ENCODE data around the gene FMNL2.

FMNL2 gene

GRCh38 chr2:152546230-152546837 lies 211.4 kb downstream of the FMNL2 start:
- H4K20me1 ChIP-seq (ENCODE audit: insufficient read depth, low read length) = no peaks in the 10 kb centered on the region
- no peak overlapping the region for H3K4me3 ChIP-seq (ENCODE audit: low read depth in 1 of 2, low read length in 2 of 2)
- TF ChIP-seq, protein P1, sequence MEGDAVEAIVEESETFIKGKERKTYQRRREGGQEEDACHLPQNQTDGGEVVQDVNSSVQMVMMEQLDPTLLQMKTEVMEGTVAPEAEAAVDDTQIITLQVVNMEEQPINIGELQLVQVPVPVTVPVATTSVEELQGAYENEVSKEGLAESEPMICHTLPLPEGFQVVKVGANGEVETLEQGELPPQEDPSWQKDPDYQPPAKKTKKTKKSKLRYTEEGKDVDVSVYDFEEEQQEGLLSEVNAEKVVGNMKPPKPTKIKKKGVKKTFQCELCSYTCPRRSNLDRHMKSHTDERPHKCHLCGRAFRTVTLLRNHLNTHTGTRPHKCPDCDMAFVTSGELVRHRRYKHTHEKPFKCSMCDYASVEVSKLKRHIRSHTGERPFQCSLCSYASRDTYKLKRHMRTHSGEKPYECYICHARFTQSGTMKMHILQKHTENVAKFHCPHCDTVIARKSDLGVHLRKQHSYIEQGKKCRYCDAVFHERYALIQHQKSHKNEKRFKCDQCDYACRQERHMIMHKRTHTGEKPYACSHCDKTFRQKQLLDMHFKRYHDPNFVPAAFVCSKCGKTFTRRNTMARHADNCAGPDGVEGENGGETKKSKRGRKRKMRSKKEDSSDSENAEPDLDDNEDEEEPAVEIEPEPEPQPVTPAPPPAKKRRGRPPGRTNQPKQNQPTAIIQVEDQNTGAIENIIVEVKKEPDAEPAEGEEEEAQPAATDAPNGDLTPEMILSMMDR (IDR thresholded peaks at IDR 0.05; ENCODE audit: borderline replicate concordance, extremely low read depth, low read length, poor library complexity, severe bottlenecking) = no peak
- no peak for TF ChIP-seq EZH2 (IDR thresholded peaks at IDR 0.05; ENCODE audit: borderline replicate concordance, low read depth, low read length, severe bottlenecking)
- no peak overlapping the region for H3K4me2 ChIP-seq (ENCODE audit: insufficient read depth, low read length)
- ATAC-seq (ENCODE audit: insufficient read depth, low read depth) = no peak
- H3K79me2 ChIP-seq (ENCODE audit: insufficient read depth, low read length) = no peaks in the 10 kb centered on the region
- H2AFZ ChIP-seq (ENCODE audit: low read depth, low read length) = no peak overlapping the region
- no peaks in the 10 kb centered on the region for H3K4me1 ChIP-seq (ENCODE audit: insufficient read depth, low read length)
- H3K36me3 ChIP-seq (ENCODE audit: insufficient read depth, low read length) = no peaks in the 10 kb centered on the region
- DNase-seq = no peak
- no peak overlapping the region for H3K27ac ChIP-seq (ENCODE audit: low read length)
- H3K9me3 ChIP-seq (ENCODE audit: insufficient read depth, low read length, severe bottlenecking) = no peaks in the 10 kb centered on the region
- H3K27me3 ChIP-seq (ENCODE audit: insufficient read depth, low read length, poor library complexity) = no peaks in the 10 kb centered on the region
- H3K9ac ChIP-seq (ENCODE audit: low read depth, low read length) = no peak overlapping the region

DNA sequence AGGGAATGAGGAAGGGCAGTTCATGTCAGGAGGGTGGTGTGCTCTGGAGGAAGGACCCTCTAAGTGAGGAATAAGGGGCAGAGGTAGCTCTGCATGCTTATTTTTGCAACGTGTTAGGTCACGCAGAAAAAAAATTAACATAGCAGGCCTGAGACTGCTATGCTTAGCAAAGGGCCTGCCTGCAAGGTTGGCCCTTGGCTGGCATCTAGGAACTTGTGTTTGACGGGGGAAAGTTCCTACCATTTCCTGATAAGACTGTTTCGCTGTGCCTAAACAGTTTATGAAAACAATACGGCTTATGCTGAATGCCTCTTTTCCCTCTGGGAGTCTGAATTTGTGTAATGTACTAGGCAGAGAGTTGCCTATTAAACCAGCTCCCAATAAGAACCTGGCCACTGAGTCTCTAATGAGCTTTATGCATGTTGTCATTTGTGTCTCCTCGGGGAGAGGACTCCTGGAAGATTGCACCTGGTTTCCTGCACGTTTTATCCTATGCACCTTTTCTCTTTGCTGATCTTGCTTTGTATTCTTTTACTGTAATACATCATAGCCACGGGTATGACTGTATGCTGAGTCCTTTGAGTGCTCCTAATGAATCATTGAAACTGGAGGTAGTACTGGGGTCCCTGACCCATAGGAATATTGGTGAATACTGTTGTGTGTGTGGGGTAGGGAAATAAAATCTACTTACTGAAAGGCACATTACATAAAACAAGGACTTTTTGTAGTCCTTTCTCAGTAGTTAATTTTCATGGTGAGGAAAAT lies 213.3 kb downstream of the FMNL2 start:
- H3K4me2 ChIP-seq (ENCODE audit: insufficient read depth, low read length) = no peak overlapping the region
- H3K27me3 ChIP-seq (ENCODE audit: insufficient read depth, low read length, poor library complexity) = peaks cover 5% of the 10 kb centered on the region
- DNase-seq (no peak), ATAC-seq (ENCODE audit: insufficient read depth, low read depth) (no peak)
- no peak overlapping the region for H3K4me3 ChIP-seq (ENCODE audit: low read depth in 1 of 2, low read length in 2 of 2)
- no peak overlapping the region for H3K9ac ChIP-seq (ENCODE audit: low read depth, low read length)
- H2AFZ ChIP-seq (ENCODE audit: low read depth, low read length) = no peak overlapping the region
- no peaks in the 10 kb centered on the region for H3K36me3 ChIP-seq (ENCODE audit: insufficient read depth, low read length)
- H4K20me1 ChIP-seq (ENCODE audit: insufficient read depth, low read length) = no peaks in the 10 kb centered on the region
- no peak overlapping the region for H3K27ac ChIP-seq (ENCODE audit: low read length)
- H3K79me2 ChIP-seq (ENCODE audit: insufficient read depth, low read length) = no peaks in the 10 kb centered on the region
- TF ChIP-seq, protein P1 (IDR thresholded peaks at IDR 0.05; ENCODE audit: borderline replicate concordance, extremely low read depth, low read length, poor library complexity, severe bottlenecking) = no peak
- no peak for TF ChIP-seq EZH2 (IDR thresholded peaks at IDR 0.05; ENCODE audit: borderline replicate concordance, low read depth, low read length, severe bottlenecking)
- no peaks in the 10 kb centered on the region for H3K4me1 ChIP-seq (ENCODE audit: insufficient read depth, low read length)
- H3K9me3 ChIP-seq (ENCODE audit: insufficient read depth, low read length, severe bottlenecking) = no peaks in the 10 kb centered on the region

DNA sequence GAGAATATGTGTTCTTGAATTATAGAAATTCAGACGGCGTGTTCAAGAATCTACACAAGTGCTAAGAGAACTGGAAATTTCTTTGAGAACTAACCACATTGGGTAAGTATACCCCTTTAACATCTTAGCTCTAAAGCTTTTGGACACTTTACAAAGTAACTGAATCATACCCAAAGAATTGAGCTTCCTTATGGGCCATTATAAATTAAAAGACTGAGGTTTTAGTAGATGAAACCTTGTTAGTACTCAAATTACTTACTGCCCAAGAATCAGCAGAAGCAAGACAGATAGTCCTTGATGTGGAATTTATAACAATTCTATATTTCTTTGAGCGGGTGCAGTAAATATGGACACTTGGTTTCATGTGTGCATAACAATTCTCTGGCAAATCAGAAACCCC lies 214.0 kb downstream of the FMNL2 start:
- ATAC-seq (ENCODE audit: insufficient read depth, low read depth) (no peak), DNase-seq (no peak)
- Histone ChIP-seq H3K36me3 (ENCODE audit: insufficient read depth, low read length) (no peaks in the 10 kb centered on the region), H3K27ac (ENCODE audit: low read length) (no peak overlapping the region), H3K27me3 (ENCODE audit: insufficient read depth, low read length, poor library complexity) (peaks cover 5% of the 10 kb centered on the region), H4K20me1 (ENCODE audit: insufficient read depth, low read length) (no peaks in the 10 kb centered on the region), H2AFZ (ENCODE audit: low read depth, low read length) (no peak overlapping the region), H3K79me2 (ENCODE audit: insufficient read depth, low read length) (no peaks in the 10 kb centered on the region), H3K9me3 (ENCODE audit: insufficient read depth, low read length, severe bottlenecking) (no peaks in the 10 kb centered on the region), H3K4me1 (ENCODE audit: insufficient read depth, low read length) (no peaks in the 10 kb centered on the region), H3K4me2 (ENCODE audit: insufficient read depth, low read length) (no peak overlapping the region), H3K4me3 (ENCODE audit: low read depth in 1 of 2, low read length in 2 of 2) (no peak overlapping the region), H3K9ac (ENCODE audit: low read depth, low read length) (no peak overlapping the region)
- no peak for TF ChIP-seq EZH2 (IDR thresholded peaks at IDR 0.05; ENCODE audit: borderline replicate concordance, low read depth, low read length, severe bottlenecking)
- TF ChIP-seq, protein P1 (IDR thresholded peaks at IDR 0.05; ENCODE audit: borderline replicate concordance, extremely low read depth, low read length, poor library complexity, severe bottlenecking) = no peak
